Measurements from ENCODE around the gene SMARCE1. TPM values are rescaled to one million over a fixed set of nuclear protein-coding genes. Genes with fewer than 3 reads are reported as not detected.

The SMARCE1 gene
- total and polyA plus RNA-seq, 5 donors from 2014 or later, result 76.9 to 228 (median 173) TPM

DNA sequence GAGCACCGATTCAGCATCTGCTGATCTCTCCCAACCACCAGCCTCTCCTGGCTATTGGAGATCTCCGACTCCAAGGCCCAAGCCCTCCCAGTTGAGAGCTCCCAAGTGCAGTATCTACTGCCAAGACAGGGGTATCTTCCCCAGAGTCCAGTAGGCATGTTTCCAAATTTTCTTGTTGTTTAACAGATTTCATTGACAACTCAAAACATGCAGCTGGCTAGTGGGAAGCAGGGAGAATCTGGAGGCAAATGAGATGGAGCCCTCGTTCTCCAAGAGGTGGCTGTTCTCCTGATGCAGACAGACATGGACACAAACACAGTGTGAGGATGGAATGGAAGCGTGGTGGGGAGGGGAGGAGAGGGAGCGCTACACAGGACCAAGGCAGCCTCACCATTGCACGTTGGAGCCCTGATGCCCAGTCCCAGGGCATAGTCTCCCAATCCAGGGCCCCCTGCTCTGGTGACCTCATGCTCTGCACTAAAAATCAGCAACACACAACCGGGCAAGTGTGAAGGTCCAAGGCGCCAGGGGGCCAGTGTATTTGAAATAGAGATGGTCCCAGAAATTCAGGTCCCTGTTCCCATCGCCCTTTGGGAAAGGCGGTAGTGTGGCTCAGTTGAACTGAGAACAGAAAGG lies 31.7 kb downstream of the SMARCE1 start:
- Mint-ChIP-seq H3K27me3 (no peaks in the 10 kb centered on the region), H3K4me3 (peak overlapping the region; percentile 72 to 80 (median 76)), H3K9me3 (no peaks in the 10 kb centered on the region), H3K4me1 (peaks cover 15 to 78% (median 42%) of the 10 kb centered on the region in 4 donors), H3K27ac (peak overlapping the region; percentile 95 to 99 (median 97)), H3K36me3 (no peaks in the 10 kb centered on the region)
- Histone ChIP-seq H3K36me3 (ENCODE audit: control insufficient read depth, insufficient read depth, low read length) (no peaks in the 10 kb centered on the region), H3K27me3 (ENCODE audit: control insufficient read depth, insufficient read depth, low read length) (no peaks in the 10 kb centered on the region), H3K27ac (ENCODE audit: insufficient read depth, low read length, poor library complexity, severe bottlenecking) (peak overlapping the region; percentile 98), H3K9me3 (ENCODE audit: control insufficient read depth in 2 of 2, low read length in 2 of 2) (no peaks in the 10 kb centered on the region), H3K4me3 (ENCODE audit: low read depth, low read length) (no peak overlapping the region), H3K4me1 (ENCODE audit: control insufficient read depth, insufficient read depth, low read length, poor library complexity, severe bottlenecking) (peaks cover 64% of the 10 kb centered on the region)
- DNase-seq (no peak), ATAC-seq (ENCODE audit: low read depth in 2 of 2) (no peak)

DNA sequence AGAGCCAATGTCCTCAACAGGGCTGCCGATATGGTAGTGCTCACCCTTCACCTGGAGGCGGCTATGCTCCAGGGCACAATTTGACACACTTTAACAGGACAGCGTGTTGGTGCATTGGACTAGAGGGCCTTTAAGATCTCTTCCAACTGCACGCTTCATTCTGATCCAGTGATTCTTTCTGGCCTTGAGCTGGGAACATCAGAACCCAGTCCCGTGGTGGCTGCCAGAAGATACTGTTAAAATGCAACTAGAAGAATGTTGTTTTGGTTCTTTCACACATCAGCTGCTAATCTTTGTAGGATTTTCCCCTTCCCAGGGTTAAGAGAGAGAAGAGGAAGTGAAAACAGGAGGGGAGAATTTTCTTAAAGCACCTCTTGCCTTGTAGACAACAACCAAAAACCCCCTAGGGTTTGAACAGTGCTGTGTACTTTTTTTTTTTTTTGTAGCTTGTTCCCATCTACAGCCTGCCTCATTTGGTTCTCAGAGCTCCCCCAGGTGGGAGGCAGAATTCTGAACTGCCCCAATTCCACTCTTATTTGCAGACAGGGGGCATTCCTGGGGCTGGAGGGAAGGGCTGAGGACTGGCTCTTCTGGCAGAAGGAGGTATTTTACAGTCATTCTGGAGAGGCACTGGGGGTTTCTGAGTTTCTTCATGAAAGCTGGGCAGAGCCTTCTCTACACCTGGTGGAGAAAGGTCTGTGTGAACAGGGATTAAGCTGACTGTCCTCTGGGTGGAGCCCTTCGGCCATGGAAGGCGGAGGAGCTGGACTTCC lies 32.4 kb downstream of the SMARCE1 start:
- Mint-ChIP-seq H3K4me3 (peak overlapping the region; percentile 72 to 80 (median 76)), H3K4me1 (peaks cover 12 to 79% (median 44%) of the 10 kb centered on the region in 4 donors), H3K36me3 (no peaks in the 10 kb centered on the region), H3K9me3 (no peaks in the 10 kb centered on the region), H3K27ac (peak overlapping the region; percentile 95 to 99 (median 97)), H3K27me3 (peaks cover 3% of the 10 kb centered on the region)
- DNase-seq (peak; percentile 42 to 45 (median 44)), ATAC-seq (ENCODE audit: low read depth in 2 of 2) (peak; percentile 38 to 46)
- Histone ChIP-seq H3K4me1 (ENCODE audit: control insufficient read depth, insufficient read depth, low read length, poor library complexity, severe bottlenecking) (peaks cover 66% of the 10 kb centered on the region), H3K27ac (ENCODE audit: insufficient read depth, low read length, poor library complexity, severe bottlenecking) (peak overlapping the region; percentile 98), H3K36me3 (ENCODE audit: control insufficient read depth, insufficient read depth, low read length) (no peaks in the 10 kb centered on the region), H3K9me3 (ENCODE audit: control insufficient read depth in 2 of 2, low read length in 2 of 2) (no peaks in the 10 kb centered on the region), H3K27me3 (ENCODE audit: control insufficient read depth, insufficient read depth, low read length) (no peaks in the 10 kb centered on the region), H3K4me3 (ENCODE audit: low read depth, low read length) (peak overlapping the region; percentile 55)

- no peak for DNase-seq
- H3K36me3 Mint-ChIP-seq, result no peaks in the 10 kb centered on the region
- Histone ChIP-seq H3K36me3 (ENCODE audit: control insufficient read depth, insufficient read depth, low read length) (no peaks in the 10 kb centered on the region), H3K27me3 (ENCODE audit: control insufficient read depth, insufficient read depth, low read length) (no peaks in the 10 kb centered on the region), H3K27ac (ENCODE audit: insufficient read depth, low read length, poor library complexity, severe bottlenecking) (peak overlapping the region; percentile 98), H3K4me1 (ENCODE audit: control insufficient read depth, insufficient read depth, low read length, poor library complexity, severe bottlenecking) (peaks cover 66% of the 10 kb centered on the region), H3K4me3 (ENCODE audit: low read depth, low read length) (peak overlapping the region; percentile 55), H3K9me3 (ENCODE audit: control insufficient read depth in 2 of 2, low read length in 2 of 2) (no peaks in the 10 kb centered on the region)
- H3K4me3 Mint-ChIP-seq, result peak overlapping the region in 3 of 4 donors; percentile 72 to 76 (median 75)
- no peak for ATAC-seq (ENCODE audit: low read depth in 2 of 2)
- H3K4me1 Mint-ChIP-seq, result peaks cover 7 to 79% (median 43%) of the 10 kb centered on the region in 4 donors
- H3K9me3 Mint-ChIP-seq, result no peaks in the 10 kb centered on the region
- H3K27ac Mint-ChIP-seq, result peak overlapping the region; percentile 95 to 99 (median 97)
- H3K27me3 Mint-ChIP-seq, result peaks cover 7% of the 10 kb centered on the region
Measured at GRCh38 chr17:40614431-40615067, 33.1 kb downstream of the SMARCE1 start.

GRCh38 chr17:40613467-40614154 lies 34.0 kb downstream of the SMARCE1 start:
- DNase-seq, result no peak
- Histone ChIP-seq H3K27me3 (ENCODE audit: control insufficient read depth, insufficient read depth, low read length) (no peaks in the 10 kb centered on the region), H3K4me1 (ENCODE audit: control insufficient read depth, insufficient read depth, low read length, poor library complexity, severe bottlenecking) (peaks cover 70% of the 10 kb centered on the region), H3K27ac (ENCODE audit: insufficient read depth, low read length, poor library complexity, severe bottlenecking) (peak overlapping the region; percentile 98), H3K36me3 (ENCODE audit: control insufficient read depth, insufficient read depth, low read length) (no peaks in the 10 kb centered on the region), H3K4me3 (ENCODE audit: low read depth, low read length) (peak overlapping the region; percentile 83), H3K9me3 (ENCODE audit: control insufficient read depth in 2 of 2, low read length in 2 of 2) (no peaks in the 10 kb centered on the region)
- H3K27me3 Mint-ChIP-seq, result peaks cover 7% of the 10 kb centered on the region
- H3K27ac Mint-ChIP-seq, result peak overlapping the region; percentile 99 to 100 (median 99)
- ATAC-seq (ENCODE audit: low read depth in 2 of 2), result no peak
- H3K4me3 Mint-ChIP-seq, result peak overlapping the region; percentile 81 to 92 (median 88)
- peaks cover 7 to 82% (median 50%) of the 10 kb centered on the region in 4 donors for H3K4me1 Mint-ChIP-seq
- no peaks in the 10 kb centered on the region for H3K9me3 Mint-ChIP-seq
- H3K36me3 Mint-ChIP-seq, result no peaks in the 10 kb centered on the region

GRCh38 chr17:40612599-40613244 lies 34.9 kb downstream of the SMARCE1 start:
- H3K27ac Mint-ChIP-seq, result peak overlapping the region; percentile 99 to 100 (median 99)

DNA sequence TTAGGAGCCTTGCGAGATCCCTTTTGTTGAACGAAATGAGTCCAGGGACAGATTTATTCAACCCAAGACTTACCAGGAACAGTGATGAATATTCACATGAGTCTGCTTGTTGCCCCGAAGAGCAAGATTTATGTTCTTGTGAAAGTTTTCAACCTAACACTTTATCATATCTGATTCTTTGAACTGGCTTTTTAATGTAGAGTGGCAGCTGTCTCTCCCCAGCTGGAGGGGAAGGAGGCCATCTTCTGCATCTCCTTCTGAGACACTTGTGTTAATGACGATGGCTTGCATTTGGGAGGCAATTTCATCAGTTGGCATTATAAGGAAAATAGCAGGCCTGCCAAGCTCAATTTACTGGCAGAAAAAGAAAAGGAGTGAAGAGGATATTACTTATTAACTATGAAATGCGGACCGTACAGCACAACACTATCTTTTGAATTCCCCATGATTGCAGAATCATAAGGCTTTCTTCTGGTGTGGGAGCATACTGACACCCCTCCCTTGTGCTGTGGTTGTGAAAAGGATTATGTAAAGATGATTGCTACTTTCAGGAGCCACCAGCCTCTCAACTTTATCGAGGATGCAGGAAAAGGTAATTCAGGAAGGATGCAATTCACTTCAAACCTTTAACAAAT lies 35.7 kb downstream of the SMARCE1 start:
- Mint-ChIP-seq H3K4me1 (peaks cover 7 to 95% (median 64%) of the 10 kb centered on the region in 4 donors), H3K4me3 (peak overlapping the region; percentile 80 to 92 (median 84)), H3K9me3 (no peaks in the 10 kb centered on the region), H3K36me3 (no peaks in the 10 kb centered on the region), H3K27ac (peak overlapping the region; percentile 96 to 99 (median 99)), H3K27me3 (peaks cover 7% of the 10 kb centered on the region)
- DNase-seq (no peak), ATAC-seq (ENCODE audit: low read depth in 2 of 2) (no peak)
- Histone ChIP-seq H3K4me3 (ENCODE audit: low read depth, low read length) (peak overlapping the region; percentile 83), H3K27me3 (ENCODE audit: control insufficient read depth, insufficient read depth, low read length) (no peaks in the 10 kb centered on the region), H3K9me3 (ENCODE audit: control insufficient read depth in 2 of 2, low read length in 2 of 2) (no peaks in the 10 kb centered on the region), H3K36me3 (ENCODE audit: control insufficient read depth, insufficient read depth, low read length) (no peaks in the 10 kb centered on the region), H3K4me1 (ENCODE audit: control insufficient read depth, insufficient read depth, low read length, poor library complexity, severe bottlenecking) (peaks cover 87% of the 10 kb centered on the region), H3K27ac (ENCODE audit: insufficient read depth, low read length, poor library complexity, severe bottlenecking) (peak overlapping the region; percentile 98)

More at GRCh38 chr17:40612599-40613244, 34.9 kb downstream of the SMARCE1 start:
- DNase-seq (peak; percentile 73 to 77 (median 74)), ATAC-seq (ENCODE audit: low read depth in 2 of 2) (peak; percentile 54 to 56)
- H3K4me1 Mint-ChIP-seq, result peaks cover 7 to 91% (median 59%) of the 10 kb centered on the region in 4 donors
- peaks cover 7% of the 10 kb centered on the region for H3K27me3 Mint-ChIP-seq
- Histone ChIP-seq H3K36me3 (ENCODE audit: control insufficient read depth, insufficient read depth, low read length) (no peaks in the 10 kb centered on the region), H3K27me3 (ENCODE audit: control insufficient read depth, insufficient read depth, low read length) (no peaks in the 10 kb centered on the region), H3K4me1 (ENCODE audit: control insufficient read depth, insufficient read depth, low read length, poor library complexity, severe bottlenecking) (peaks cover 79% of the 10 kb centered on the region), H3K27ac (ENCODE audit: insufficient read depth, low read length, poor library complexity, severe bottlenecking) (peak overlapping the region; percentile 98), H3K9me3 (ENCODE audit: control insufficient read depth in 2 of 2, low read length in 2 of 2) (no peaks in the 10 kb centered on the region), H3K4me3 (ENCODE audit: low read depth, low read length) (peak overlapping the region; percentile 83)
- peak overlapping the region; percentile 81 to 92 (median 88) for H3K4me3 Mint-ChIP-seq
- no peaks in the 10 kb centered on the region for H3K36me3 Mint-ChIP-seq
- H3K9me3 Mint-ChIP-seq, result no peaks in the 10 kb centered on the region

Data from CD4-positive, CD25-positive, alpha-beta regulatory T cell (primary cell).